DMS153 treated with DMSO at 0.1 percent for 48 hours (cell line): ENCODE measurements around the gene SLC8B1.

ENCODE experiments used
- DNase-seq: peaks from one replicate; lab custom pipeline; 2025; ENCODE audit not compliant: unreplicated experiment; lab: John Stamatoyannopoulos, UW

The SLC8B1 gene

DNA sequence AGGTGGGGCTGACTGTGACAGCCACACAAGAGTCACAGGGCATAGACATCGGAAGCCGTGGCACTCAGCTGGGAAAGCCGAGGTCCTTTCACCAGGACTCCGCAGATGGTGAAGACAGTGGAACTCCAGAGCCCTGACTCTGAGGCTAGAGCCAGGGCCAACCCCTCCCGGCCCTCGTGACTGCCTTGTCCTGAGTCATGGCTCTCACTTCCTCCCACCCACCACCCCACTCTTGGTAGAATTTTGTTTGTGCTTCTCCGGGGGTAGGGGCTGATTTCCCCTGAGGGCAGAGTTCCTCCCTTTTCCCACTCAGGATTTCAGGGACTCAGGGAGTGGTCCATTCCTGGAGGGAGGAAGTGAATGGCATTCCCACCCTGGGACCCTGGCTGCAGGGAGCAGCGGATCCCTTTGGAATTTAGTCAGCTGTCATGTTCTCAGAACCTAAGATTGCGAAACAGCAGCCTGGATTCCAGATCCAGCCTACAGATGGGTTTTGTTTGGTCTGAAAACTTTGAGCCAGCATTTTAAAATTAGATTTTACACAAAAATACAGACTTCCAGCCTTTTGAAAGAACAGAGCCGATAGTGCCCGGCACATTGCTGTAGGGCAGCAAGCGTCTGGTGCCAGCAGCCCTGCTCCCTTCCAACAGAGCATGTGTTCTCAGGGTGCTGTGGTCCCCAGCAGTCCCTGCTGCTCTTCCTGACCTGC lies 62.9 kb downstream of the SLC8B1 start:
- DNase-seq = no peak

DNA sequence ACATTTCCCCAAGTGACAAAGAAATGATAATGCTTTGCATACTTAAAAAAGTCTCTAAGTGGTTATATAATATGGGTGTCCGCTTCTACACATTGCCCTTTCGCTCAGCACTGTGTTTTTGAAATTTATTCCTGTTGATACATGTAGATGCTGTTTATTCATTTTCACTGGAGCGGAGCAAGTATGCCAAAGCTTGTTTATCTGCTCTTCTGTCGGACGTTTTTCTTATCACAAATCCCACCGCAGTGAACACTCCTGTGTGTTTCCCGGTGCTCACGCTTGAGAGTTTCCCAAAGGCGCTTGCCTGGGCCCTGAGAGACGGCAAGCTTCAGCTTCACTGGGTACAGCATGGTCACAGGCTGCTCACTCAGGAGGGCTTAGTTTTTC lies 63.5 kb downstream of the SLC8B1 start:
- DNase-seq = no peak

DNA sequence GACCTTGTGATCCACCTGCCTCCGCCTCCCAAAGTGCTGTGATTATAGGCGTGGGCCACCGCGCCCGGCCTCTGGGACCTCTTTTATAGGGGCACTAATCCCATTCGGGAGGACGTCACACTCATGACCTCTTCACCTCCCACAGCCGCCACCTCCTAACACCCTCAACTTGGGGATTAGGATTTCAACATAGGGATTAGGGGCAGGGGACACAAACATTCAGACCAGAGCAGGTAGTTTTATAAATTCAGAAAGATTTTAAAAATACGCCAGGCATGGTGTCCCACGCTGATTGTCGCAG lies 64.2 kb downstream of the SLC8B1 start:
- DNase-seq = no peak

DNA sequence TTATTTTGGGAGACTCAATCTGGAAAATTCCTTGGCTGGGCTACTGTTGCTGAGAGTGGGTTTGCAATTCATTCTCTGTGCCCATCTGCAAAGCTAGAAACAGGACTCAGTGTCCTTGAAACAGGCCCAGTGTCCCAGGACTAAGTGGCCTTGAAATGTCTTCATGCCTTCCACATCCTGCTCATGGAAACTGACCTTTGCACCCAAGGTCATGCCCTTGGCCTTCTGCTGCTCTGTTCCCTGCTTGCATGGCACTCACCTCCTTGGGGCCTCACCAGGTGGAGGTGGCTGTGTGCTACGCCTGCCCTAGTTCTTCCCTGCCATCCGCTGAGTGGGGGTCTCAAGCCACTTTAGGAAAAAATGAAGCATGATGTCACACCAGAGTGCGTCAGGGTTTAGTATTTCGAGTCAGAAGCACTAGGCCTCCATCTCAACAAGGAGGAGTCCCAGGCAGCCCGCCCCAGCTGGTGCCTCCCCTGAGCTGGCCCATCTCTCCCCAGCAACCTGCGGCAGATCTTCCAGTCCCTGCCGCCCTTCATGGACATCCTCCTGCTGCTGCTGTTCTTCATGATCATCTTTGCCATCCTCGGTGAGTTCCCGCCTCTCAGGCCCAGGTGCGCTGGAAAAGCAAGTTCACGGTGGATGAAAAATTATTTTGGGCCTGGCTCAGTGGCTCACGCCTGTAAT lies 65.5 kb downstream of the SLC8B1 start:
- DNase-seq = no peak

DNA sequence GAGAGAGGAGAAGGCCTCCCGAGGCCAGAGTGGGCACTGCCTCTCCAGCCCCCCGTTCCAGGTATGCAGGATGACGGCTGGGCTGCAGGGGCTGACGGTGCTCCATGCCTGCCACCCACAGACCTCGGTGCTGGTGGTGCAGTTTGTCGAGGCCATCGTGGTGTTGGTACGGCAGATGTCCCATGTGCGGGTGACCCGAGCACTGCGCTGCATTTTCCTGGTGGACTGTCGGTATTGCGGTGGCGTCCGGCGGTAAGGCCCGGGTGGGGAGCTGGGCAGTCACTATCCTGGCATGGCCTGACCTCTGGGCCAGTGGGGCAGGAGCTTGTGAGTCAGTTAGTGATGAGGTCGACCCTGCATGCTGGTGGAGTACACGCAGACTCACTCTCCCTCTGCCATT lies 66.3 kb downstream of the SLC8B1 start:
- no peak for DNase-seq

DNA sequence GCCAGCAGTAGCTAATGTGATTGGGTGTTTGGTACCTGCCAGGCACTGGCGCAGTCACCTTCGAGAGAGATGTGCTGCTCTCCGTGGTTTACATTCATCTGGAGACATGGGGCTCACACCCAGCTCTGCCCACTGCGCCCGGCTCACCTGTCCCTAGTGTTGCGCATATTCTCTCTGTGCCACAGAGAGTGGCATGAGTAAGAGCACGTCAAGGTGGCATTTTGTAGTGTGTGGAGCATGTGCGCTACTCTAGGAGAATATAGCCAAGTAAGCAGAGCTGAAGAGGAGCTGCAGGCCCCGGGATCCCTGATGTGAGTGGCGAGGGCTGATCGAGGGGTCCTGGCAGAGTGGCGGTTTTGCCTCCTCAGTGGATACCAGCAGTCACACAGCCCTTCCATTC lies 66.8 kb downstream of the SLC8B1 start:
- DNase-seq = no peak

DNA sequence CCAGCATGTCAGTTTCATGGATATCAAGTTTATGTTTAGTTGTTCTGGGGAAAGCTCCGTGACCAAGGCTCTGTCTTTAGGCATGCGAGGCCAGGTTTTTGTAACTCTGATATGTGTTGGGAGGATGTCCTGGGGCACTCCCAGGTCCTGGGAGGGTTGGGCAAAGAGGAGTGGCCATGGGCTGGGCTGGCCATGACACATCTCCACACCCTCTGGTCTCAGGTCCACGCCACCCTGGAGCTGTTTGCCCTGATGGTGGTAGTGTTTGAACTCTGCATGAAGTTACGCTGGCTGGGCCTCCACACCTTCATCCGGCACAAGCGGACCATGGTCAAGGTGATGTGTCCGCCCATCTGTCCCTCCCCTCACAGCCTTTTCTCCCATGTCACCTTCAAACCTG lies 67.3 kb downstream of the SLC8B1 start:
- no peak for DNase-seq

DNA sequence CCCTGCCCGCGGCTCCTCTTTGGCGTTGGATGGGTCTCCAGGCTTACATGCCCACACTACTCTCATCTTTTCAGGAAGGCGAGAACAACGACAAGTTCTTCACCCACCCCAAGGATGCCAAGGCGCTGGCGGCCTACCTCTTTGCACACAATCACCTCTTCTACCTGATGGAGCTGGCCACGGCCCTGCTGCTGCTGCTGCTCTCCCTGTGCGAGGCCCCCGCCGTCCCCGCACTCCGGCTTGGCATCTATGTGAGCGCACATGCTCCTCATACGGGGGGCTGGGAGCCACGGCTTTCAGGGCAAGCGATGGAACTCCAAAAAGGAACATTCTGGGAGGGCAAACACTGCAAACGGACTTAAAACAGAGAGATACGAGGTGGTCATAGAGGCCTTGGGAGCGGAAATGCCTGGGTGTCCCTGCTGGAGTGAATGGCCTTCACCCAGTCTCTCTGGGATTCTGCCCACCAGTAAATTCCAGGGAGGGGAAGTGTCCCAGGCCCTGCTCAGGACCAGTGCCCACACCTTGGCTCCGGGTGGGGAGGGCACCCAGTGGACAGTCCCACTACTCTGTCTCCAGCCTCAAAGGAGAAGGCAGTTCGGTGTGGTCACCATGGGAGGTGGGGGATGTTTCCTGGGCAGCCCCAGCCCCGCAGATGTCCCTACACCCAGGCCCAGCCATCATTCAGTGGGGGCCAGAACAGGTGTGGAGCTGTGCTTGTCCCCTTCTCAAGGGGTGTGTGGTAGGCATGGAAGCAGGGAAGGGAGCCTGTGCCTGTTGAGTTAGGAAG lies 68.6 kb downstream of the SLC8B1 start:
- no peak for DNase-seq

DNA sequence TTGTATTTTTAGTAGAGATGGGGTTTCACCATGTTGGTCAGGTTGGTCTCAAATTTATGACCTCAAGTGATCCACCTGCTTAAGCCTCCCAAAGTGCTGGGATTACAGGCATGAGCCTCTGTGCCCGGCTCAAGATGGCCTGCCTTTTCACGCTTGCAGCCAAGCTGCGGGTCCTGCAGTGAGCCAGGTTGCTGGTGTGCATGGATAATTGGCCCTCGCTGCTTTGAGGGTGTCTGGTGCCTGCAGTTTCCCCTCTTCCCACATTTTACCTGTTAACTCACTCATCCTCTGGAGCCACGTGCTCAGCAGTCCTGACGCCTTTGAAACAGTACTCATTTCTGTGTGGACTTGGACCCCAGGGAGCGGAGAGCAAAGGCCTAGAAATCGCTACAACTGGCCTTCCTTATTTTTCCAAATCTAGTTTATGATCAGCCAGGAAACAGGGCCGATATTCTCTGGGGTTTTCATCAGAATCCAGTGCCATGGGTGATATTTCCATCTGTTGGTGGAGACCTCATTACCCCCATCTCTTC lies 71.4 kb downstream of the SLC8B1 start:
- no peak for DNase-seq

DNA sequence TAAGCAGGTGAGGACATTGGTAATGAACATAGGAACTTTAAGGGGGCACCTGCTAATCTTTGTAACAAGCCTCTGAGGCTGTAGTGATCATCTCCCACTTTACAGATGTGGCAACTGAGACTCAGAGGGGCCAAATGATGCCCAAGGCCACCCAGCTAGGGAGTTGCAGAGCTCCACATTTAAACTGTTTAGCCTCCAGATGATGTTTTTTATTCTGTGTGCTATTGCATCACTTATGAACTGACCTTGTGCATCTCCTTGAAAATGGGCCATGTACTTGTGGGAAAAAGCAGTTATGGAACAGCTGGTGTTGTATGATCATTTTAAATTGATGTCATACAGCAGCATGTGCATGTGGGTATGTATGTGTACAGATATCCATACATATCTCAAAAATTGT lies 72.2 kb downstream of the SLC8B1 start:
- no peak for DNase-seq

DNA sequence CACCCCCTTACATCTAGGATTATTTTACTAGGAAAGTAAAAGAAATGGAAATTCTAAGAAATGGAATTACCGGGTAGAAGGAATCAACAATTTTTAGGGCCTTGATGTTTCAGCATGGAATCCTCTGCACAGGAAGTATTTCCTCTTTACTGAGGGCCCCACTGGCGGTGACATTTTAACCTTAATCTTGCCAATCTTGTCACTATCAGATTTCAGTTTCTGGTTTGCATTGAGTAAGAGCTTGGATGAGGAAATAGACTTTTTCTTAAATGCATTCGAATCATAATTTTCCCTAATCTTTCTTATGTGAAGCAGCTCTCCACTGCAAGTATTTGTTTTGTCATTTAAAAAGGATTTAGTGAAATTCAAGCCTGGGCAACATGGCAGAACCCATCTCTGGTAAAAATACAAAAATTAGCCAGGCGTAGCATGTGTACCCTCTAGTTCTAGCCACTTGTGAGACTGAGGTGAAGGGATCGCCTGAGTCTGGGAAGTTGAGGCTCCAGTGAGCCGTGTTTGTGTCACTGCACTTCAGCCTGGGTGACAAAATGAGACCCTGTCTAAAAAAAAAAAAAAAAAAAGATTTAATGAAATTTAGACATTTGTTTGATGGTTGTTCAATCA lies 73.0 kb downstream of the SLC8B1 start:
- DNase-seq = no peak

DNA sequence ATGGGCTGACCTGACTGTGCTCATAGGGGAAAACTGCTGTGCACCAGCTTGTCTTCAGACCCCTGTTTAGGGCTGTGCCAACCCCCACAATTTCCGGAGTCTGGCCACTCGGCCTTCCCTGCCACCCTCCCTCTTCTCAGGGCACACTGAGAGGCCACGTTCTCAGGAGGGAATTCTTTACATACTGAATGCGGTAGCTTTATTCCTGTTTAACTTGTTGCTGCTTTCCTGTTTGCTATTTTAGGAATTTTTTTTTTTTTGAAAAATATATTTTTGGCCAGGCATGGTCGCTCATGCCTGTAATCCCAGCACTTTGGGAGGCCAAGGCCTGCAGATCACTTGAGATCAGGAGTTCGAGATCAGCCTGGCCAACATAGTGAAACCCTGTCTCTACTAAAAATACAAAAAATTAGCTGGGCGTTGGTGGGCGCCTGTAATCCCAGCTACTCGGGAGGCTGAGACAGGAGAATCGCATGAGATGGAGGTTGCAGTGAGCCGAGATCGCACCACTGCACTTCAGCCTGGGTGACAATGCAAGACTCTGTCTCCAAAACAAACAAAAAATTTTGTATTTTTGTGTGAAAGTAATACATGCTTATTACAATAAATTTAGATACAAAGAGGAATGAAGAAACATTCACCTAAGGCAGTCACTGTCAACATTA lies 74.1 kb downstream of the SLC8B1 start:
- no peak for DNase-seq

DNA sequence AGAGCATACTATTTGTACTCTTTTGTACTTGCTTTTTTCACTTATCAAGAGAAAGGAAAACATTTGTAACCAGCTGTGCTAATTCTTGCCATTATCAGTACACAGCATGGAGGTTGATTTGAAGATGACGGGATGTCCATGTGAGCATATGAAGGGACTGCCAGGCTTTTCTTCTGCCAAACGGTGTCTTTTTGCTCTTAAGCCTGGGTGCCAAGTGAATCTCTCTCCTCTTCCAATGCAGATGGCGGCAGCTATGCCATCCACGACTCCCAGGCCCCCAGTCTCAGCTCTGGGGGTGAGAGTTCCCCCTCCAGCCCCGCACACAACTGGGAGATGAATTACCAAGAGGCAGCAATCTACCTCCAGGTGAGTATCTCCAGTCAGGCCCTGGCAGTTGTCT lies 74.8 kb downstream of the SLC8B1 start:
- DNase-seq = no peak

DNA sequence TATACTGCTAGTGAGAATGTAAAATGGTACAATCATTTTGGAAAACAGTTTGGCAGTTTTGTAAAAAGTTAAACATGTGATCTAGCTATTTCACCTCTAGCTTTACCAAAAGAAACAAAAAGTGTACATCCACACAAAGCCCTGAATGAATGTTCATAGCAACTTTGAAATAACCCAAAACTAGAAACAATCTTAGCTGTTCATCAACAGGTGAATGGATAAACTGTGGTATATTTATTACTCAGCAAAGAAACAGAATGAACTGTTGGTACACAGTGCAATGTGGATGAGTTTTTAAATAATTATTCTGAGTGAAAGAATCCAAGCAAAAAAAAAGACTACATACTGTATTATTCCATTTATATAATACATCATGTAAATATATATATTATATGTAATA lies 77.3 kb downstream of the SLC8B1 start:
- no peak for DNase-seq

DNA sequence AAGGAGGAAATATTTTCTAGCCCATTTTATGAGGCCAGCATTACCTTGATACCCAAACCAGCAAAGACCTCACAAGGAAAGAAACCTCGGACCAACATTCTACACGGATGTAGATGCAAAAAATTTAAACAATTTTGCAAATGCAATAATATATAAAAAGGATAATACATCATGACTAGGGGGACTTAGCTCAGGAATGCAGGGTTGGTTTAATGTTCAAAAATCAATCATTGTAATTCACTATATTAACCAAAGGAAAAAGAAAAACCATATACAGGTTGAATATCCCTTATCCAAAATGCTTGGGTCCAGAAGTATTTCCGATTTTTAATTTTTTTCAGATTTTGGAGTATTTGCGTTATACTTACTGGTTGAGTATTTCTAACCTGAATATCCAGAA lies 80.6 kb downstream of the SLC8B1 start:
- no peak for DNase-seq

DNA sequence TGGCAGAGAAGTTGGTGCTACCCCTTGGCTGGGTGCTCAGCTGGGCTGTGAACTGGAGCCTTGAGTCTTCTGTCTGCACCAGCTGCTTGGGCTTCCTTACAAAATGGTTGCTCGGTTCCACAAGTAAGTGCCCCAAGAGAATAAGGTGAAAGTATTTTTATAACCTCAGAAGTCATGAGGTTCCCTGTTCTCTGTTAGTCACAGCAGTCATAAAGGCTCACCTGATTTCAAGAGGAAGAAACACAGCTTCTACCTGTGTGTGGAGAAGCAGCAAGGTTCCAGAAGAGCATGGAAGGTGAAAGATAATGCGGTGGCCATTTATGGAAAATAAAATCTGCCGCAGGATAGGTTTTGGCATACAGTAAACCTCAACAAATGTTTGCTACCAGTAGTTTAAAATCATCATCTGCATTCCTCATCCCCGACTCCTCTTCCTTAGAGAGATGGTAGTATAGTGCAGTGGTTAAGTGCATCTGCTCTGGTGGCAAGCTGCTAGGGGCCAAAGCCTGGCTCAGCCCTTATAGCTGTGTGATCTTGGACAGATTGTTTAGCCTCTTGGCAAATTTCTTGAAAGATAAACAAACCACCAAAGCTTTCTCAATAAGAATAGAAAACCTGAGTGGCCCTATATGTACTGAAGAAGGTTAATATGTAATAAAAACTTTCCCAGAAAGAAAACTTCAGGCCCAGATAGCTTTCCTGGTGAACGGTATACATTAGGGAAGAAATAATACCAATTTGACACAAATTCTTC lies 81.2 kb downstream of the SLC8B1 start:
- DNase-seq = no peak

DNA sequence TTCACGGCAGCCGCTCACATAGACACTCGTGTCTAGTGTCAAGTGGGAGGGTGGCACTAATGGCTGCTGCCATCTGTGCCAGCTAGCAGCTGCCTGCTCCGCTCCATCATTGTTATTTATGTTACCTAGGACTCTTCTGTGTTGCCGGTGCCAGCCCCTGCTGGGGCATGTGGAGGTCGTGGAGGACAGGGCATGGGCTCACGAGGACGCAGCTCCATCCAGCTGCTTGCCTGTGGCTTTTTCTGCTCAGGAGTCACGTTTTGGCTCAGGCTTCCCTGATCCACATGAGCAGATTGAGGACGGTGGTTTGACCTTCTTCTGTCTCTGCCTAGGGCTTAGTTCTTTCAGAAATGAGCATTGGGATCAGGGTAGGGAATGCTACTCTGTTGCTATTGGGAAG lies 82.4 kb downstream of the SLC8B1 start:
- DNase-seq = no peak

DNA sequence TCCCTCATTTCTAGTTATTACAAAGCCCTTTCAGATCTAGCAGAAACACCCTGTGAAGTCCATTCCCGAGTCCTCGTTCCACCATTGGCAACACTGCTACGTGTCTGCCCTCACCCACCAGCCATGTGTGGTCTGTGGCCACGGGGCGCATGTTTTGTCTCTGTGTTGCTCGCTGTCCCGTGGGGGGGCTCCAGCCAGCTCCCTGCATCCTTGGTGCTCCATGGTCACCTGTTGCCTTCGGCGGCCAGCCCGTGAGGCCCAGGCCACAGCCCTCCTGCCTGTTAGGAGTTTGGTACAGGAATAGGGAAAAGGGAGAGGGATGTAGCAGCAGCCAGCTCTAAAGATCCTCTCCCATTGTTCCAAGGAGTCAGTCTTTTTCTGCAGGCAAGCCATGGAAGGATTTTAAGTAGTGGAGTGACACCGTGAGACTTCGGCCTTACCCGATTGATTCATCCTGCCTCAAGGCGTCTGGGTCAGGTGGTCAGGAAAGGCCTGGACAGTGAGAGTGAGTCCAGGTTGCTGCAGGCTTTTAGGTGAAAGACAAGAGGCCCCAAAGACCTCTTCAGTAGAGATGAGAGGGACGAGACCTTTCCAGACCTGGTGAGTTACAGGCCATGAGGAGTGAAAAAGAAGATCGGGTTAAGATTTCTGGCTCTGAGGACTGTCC lies 83.4 kb downstream of the SLC8B1 start:
- DNase-seq = no peak

DNA sequence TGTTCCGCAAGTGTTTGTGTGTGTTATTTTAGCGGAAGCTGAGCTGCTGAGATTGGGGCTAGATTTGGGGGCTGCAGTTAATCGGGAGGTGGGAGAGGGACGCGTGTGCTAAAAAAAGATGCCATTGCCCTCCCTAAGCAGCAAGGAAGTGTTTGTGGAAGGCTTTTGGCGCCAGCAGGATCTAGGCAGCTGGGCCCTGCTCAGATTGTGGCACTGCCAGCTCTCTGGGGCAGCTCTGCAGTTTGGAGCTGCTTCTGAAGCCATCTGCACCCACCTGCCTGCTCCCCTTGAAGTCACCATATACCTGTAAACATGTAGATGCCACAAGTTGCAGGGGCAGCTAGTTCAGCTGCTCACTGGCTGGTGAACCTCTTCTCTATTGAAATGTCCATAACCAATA lies 84.9 kb downstream of the SLC8B1 start:
- DNase-seq = no peak

DNA sequence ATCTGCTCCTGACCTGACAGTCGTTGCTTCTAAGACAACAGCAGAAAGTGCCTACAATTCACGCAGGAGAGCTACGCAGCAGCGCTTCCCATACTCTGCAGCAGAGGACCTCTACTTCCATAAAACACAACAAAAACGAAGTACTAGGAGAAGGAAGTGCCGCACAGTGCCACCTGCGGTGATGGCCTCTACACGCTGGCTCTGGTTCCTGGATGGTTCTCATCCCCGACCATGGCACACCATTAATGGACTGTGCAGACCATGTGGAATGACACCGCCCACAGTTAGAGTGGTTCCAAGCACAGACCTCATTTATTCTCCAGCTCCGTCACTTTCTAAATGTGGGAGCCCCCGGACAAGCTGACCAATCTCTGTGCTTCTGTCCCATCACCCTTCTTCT lies 85.4 kb downstream of the SLC8B1 start:
- DNase-seq = no peak
